GM12892 (cell line): ENCODE data around the gene FCN1.

Experiments used
- POLR2A ChIP-seq: IDR thresholded peaks from 2 replicates; pipeline ENCODE4 v1.6.1; 2011; ENCODE audit warnings: low read depth, low read length, control low read depth
- POLR2AphosphoS5 ChIP-seq: IDR thresholded peaks from 2 replicates; pipeline ENCODE4 v1.6.1; 2011; ENCODE audit warnings: low read depth, low read length, control low read depth
- TAF1 ChIP-seq: IDR thresholded peaks from 2 replicates; pipeline ENCODE4 v1.6.1; 2011; ENCODE audit warnings: low read depth, mild to moderate bottlenecking, control low read depth, low read length, borderline replicate concordance

DNA sequence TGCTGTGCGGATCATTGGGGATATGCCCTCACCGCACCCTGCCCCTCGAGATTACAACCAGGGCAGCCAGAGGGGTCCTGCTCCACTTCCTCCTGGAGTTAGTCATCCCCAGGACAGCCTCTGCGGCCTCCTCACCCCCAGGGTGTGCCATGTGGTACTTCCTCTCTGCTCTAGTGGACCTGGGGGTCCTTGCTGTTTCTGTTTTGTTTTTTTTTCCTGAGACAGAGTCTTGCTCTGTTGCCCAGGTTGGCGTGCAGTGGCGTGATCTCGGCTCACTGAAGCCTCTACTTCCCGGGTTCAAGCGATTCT lies 5.2 kb upstream of the FCN1 start:
- no peak for TF ChIP-seq POLR2A
- no peak for TF ChIP-seq POLR2AphosphoS5
- TF ChIP-seq TAF1: no peak
